ENCODE data around the gene PITPNC1.
"Not testable (repeated sequence)": the region's sequence is repeated elsewhere in the genome, so short reads cannot be mapped to it uniquely, and the experiment has no call there.

Gene PITPNC1

GRCh38 chr17:67478401-67479041 lies 101.4 kb downstream of the PITPNC1 start:
- TF ChIP-seq, protein P1, sequence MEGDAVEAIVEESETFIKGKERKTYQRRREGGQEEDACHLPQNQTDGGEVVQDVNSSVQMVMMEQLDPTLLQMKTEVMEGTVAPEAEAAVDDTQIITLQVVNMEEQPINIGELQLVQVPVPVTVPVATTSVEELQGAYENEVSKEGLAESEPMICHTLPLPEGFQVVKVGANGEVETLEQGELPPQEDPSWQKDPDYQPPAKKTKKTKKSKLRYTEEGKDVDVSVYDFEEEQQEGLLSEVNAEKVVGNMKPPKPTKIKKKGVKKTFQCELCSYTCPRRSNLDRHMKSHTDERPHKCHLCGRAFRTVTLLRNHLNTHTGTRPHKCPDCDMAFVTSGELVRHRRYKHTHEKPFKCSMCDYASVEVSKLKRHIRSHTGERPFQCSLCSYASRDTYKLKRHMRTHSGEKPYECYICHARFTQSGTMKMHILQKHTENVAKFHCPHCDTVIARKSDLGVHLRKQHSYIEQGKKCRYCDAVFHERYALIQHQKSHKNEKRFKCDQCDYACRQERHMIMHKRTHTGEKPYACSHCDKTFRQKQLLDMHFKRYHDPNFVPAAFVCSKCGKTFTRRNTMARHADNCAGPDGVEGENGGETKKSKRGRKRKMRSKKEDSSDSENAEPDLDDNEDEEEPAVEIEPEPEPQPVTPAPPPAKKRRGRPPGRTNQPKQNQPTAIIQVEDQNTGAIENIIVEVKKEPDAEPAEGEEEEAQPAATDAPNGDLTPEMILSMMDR (IDR thresholded peaks at IDR 0.05; ENCODE audit: low read depth, low read length, missing control alignments): no peak
- H3K4me3 ChIP-seq (replicated peaks; ENCODE audit: low read depth, low read length): no peak overlapping the region
- no peak for DNase-seq (ENCODE audit: extremely low read depth, low read depth)

DNA sequence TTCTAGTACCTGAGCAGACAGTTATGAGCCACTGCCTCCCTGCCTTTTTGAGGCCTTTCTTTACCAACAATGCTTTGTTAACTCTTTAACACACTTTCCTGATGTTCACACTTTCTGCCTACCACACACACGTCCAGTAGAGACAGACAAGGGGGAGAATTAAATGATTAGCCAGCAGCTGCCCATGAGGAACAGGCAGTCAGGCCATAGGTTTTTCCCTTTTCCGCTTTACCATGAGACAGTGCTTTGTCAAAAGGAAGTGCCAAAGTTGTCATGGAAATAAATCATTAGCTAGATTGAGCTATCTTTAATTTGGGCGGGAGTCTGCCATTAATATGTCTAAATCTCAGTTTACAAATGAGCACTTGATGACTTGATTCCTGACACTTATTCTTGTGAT lies 102.1 kb downstream of the PITPNC1 start:
- no peak for DNase-seq (ENCODE audit: extremely low read depth, low read depth)
- TF ChIP-seq, protein P1 (IDR thresholded peaks at IDR 0.05; ENCODE audit: low read depth, low read length, missing control alignments): no peak
- H3K4me3 ChIP-seq (replicated peaks; ENCODE audit: low read depth, low read length): no peak overlapping the region

DNA sequence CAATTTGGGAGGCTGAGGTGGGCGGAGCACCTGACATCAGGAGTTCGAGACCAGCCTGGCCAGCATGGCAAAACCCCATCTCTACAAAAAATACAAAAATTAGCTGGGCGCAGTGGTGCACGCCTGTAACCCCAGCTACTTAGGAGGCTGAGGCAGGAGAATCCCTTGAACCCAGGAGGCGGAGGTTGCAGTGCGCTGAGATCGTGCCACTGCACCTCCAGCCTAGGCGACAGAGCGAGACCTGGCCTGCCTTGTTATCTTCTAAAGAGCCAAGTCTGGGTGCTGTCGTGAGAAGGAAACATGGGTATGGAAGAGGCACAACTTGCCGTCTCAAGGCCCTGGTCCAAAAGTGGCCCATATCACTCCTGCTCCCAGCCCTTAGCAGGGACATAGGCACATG lies 103.9 kb downstream of the PITPNC1 start:
- H3K4me3 ChIP-seq (replicated peaks; ENCODE audit: low read depth, low read length); DNase-seq (ENCODE audit: extremely low read depth, low read depth): not testable (repeated sequence)

DNA sequence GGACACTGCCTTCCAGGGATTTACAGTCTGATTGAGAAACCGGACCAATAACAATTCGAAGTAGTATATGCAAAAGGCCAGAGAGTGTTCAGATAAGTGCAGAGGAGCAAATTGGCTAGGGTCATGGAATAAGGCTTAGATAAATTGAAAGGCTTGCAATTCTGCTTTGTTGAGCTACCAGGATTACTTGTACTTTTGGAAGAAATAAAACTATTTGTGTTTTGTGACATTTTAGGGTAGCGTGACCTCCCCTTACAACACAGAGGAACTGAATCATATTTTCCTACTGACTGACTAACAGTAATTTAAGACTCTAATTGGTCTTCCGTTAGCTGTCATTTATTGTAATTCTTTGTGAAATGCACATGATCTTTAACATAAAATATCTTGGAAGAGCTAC lies 104.7 kb downstream of the PITPNC1 start:
- DNase-seq (ENCODE audit: extremely low read depth, low read depth): no peak
- H3K4me3 ChIP-seq (replicated peaks; ENCODE audit: low read depth, low read length): no peak overlapping the region
- TF ChIP-seq, protein P1 (IDR thresholded peaks at IDR 0.05; ENCODE audit: low read depth, low read length, missing control alignments): no peak

DNA sequence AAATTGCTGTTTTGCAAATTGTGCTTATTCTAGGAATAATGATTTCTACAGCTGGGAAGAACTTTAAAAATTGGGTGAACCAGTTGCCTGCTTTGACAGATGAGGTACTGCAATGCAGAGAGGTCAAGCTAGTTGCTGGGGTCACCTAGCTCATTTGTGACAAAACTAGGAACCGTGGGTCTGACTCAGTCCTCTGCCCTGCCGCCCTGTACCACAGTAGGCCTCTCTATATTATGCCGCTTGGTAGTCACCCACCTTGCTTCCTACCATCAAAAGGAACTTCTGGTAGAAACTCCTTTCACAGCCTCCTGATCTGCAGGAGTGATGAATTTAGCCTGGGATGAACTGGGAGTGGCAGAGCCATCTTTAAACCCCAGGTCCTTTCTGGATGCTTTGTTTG lies 105.7 kb downstream of the PITPNC1 start:
- TF ChIP-seq, protein P1 (IDR thresholded peaks at IDR 0.05; ENCODE audit: low read depth, low read length, missing control alignments): no peak
- no peak for DNase-seq (ENCODE audit: extremely low read depth, low read depth)
- H3K4me3 ChIP-seq (replicated peaks; ENCODE audit: low read depth, low read length): no peak overlapping the region

DNA sequence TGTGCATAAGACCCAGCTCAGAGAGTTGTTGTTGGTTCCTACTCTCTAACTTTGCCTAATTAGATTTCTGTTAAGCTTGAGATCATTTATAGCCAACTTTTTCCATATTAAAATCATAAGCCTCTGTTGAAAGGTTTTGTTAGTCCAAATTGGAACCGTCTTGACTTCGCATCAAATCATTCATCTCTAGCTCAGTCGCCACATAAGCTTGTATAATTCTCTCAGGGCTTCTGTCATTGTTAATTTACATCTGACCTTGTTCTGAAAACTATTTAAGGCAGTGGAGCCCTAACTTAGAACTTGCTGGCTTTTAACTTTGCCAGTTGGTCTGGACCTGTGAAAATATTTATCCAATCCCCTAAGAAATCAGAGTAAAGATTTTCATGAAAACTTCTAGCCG lies 107.2 kb downstream of the PITPNC1 start:
- DNase-seq (ENCODE audit: extremely low read depth, low read depth): no peak
- TF ChIP-seq, protein P1 (IDR thresholded peaks at IDR 0.05; ENCODE audit: low read depth, low read length, missing control alignments): no peak
- no peak overlapping the region for H3K4me3 ChIP-seq (replicated peaks; ENCODE audit: low read depth, low read length)

DNA sequence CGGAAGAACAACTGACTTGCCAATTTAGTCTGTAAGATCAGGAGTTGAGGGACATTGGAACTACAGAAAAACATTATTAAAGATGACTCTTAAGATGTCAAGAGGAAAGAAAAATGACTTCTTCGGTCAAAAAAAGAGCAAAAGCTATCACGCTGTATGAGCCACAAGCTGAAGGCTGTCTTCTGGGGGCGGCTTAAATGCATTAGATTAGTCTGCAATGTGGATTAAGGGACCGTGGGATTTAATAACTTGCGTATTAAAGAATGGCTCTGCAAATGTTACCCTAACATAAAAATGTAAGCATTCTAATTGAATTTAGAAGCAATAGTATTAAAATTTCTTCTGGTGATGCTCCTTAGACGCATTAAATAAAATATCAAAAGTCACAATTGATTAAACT lies 108.6 kb downstream of the PITPNC1 start:
- TF ChIP-seq, protein P1 (IDR thresholded peaks at IDR 0.05; ENCODE audit: low read depth, low read length, missing control alignments): no peak
- DNase-seq (ENCODE audit: extremely low read depth, low read depth): no peak
- H3K4me3 ChIP-seq (replicated peaks; ENCODE audit: low read depth, low read length): no peak overlapping the region
